ENCODE results near the gene TMCO4.

TMCO4 gene

GRCh38 chr1:19656780-19657466, 142.8 kb downstream of the TMCO4 start:
- no peaks in the 10 kb centered on the region for H3K79me2 ChIP-seq (ENCODE audit: insufficient read depth, low read depth)
- H3K36me3 ChIP-seq (ENCODE audit: insufficient read depth): no peaks in the 10 kb centered on the region
- H3K4me2 ChIP-seq: no peak overlapping the region
- H4K20me1 ChIP-seq (ENCODE audit: insufficient read depth): no peaks in the 10 kb centered on the region
- peaks cover 12% of the 10 kb centered on the region for H3K4me1 ChIP-seq (ENCODE audit: low read depth, poor library complexity, severe bottlenecking)
- H3K4me3 ChIP-seq (IDR thresholded peaks at IDR 0.05; ENCODE audit: insufficient read depth, low read depth, low read length): no peak overlapping the region
- H3K9ac ChIP-seq: no peak overlapping the region
- H3K27me3 ChIP-seq (ENCODE audit: insufficient read depth, low read depth): no peaks in the 10 kb centered on the region
- TF ChIP-seq CTCF (conservative IDR thresholded peaks at IDR 0.05; ENCODE audit: low read depth, low read length): no peak
- H3K27ac ChIP-seq: no peak overlapping the region
- H2AFZ ChIP-seq (ENCODE audit: low read depth): no peak overlapping the region

- H3K9ac ChIP-seq: no peak overlapping the region
- peaks cover 12% of the 10 kb centered on the region for H3K4me1 ChIP-seq (ENCODE audit: low read depth, poor library complexity, severe bottlenecking)
- no peak for TF ChIP-seq CTCF (conservative IDR thresholded peaks at IDR 0.05; ENCODE audit: low read depth, low read length)
- no peak overlapping the region for H3K27ac ChIP-seq
- H3K36me3 ChIP-seq (ENCODE audit: insufficient read depth): no peaks in the 10 kb centered on the region
- H3K79me2 ChIP-seq (ENCODE audit: insufficient read depth, low read depth): no peaks in the 10 kb centered on the region
- no peaks in the 10 kb centered on the region for H3K27me3 ChIP-seq (ENCODE audit: insufficient read depth, low read depth)
- no peaks in the 10 kb centered on the region for H4K20me1 ChIP-seq (ENCODE audit: insufficient read depth)
- H3K4me2 ChIP-seq: no peak overlapping the region
- no peak overlapping the region for H3K4me3 ChIP-seq (IDR thresholded peaks at IDR 0.05; ENCODE audit: insufficient read depth, low read depth, low read length)
- no peak overlapping the region for H2AFZ ChIP-seq (ENCODE audit: low read depth)
Measured at GRCh38 chr1:19656134-19656779, 143.5 kb downstream of the TMCO4 start.

GRCh38 chr1:19655718-19656080, 144.0 kb downstream of the TMCO4 start:
- H4K20me1 ChIP-seq (ENCODE audit: insufficient read depth): no peaks in the 10 kb centered on the region
- no peaks in the 10 kb centered on the region for H3K36me3 ChIP-seq (ENCODE audit: insufficient read depth)
- H3K9ac ChIP-seq: no peak overlapping the region
- peaks cover 12% of the 10 kb centered on the region for H3K4me1 ChIP-seq (ENCODE audit: low read depth, poor library complexity, severe bottlenecking)
- TF ChIP-seq CTCF (conservative IDR thresholded peaks at IDR 0.05; ENCODE audit: low read depth, low read length): no peak
- H3K27ac ChIP-seq: no peak overlapping the region
- H3K27me3 ChIP-seq (ENCODE audit: insufficient read depth, low read depth): no peaks in the 10 kb centered on the region
- no peak overlapping the region for H3K4me2 ChIP-seq
- no peak overlapping the region for H3K4me3 ChIP-seq (IDR thresholded peaks at IDR 0.05; ENCODE audit: insufficient read depth, low read depth, low read length)
- no peak overlapping the region for H2AFZ ChIP-seq (ENCODE audit: low read depth)
- H3K79me2 ChIP-seq (ENCODE audit: insufficient read depth, low read depth): no peaks in the 10 kb centered on the region

- H3K27ac ChIP-seq: no peak overlapping the region
- H3K79me2 ChIP-seq (ENCODE audit: insufficient read depth, low read depth): no peaks in the 10 kb centered on the region
- H3K27me3 ChIP-seq (ENCODE audit: insufficient read depth, low read depth): no peaks in the 10 kb centered on the region
- no peaks in the 10 kb centered on the region for H4K20me1 ChIP-seq (ENCODE audit: insufficient read depth)
- no peak overlapping the region for H2AFZ ChIP-seq (ENCODE audit: low read depth)
- no peaks in the 10 kb centered on the region for H3K36me3 ChIP-seq (ENCODE audit: insufficient read depth)
- H3K4me2 ChIP-seq: no peak overlapping the region
- H3K4me3 ChIP-seq (IDR thresholded peaks at IDR 0.05; ENCODE audit: insufficient read depth, low read depth, low read length): no peak overlapping the region
- no peak for TF ChIP-seq CTCF (conservative IDR thresholded peaks at IDR 0.05; ENCODE audit: low read depth, low read length)
- peaks cover 12% of the 10 kb centered on the region for H3K4me1 ChIP-seq (ENCODE audit: low read depth, poor library complexity, severe bottlenecking)
- no peak overlapping the region for H3K9ac ChIP-seq
Measured at GRCh38 chr1:19654886-19655717, 144.6 kb downstream of the TMCO4 start.
